ENCODE data around the gene OR10G8. TPM values are rescaled to one million over a fixed set of nuclear protein-coding genes. Genes with fewer than 3 reads are reported as not detected.
"Not testable (repeated sequence)": the region's sequence is repeated elsewhere in the genome, so short reads cannot be mapped to it uniquely, and the experiment has no call there.

OR10G8 gene
- not detected in 2 replicates for total RNA-seq (2014; rRNA removed; shearing (Covaris generic))

DNA sequence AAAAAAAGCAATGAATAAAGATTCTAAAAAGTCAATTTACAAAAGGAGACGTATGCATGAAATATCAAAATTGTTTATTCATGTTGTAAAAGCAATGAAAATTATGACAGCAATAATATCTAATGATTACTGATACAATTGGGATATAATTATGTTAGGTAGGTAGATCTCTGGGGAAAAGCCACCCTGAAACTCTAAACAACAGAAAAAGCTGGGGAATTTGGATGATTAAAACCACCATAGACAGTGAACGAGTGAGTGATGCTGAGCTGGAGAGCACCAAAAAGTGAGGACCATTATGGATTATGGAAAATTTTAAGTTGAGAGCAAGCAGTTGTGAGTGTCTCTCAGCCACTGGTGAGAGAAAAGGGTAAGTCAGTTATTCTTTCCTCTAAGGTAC, at the start of gene OR10G8:
OR10G8 (plus strand) TSS at position 301 of the 400 bp plus-strand sequence. CDS start 2,825 bp downstream, outside the sequence.
- no peak for DNase-seq (ENCODE audit: low read depth)

DNA sequence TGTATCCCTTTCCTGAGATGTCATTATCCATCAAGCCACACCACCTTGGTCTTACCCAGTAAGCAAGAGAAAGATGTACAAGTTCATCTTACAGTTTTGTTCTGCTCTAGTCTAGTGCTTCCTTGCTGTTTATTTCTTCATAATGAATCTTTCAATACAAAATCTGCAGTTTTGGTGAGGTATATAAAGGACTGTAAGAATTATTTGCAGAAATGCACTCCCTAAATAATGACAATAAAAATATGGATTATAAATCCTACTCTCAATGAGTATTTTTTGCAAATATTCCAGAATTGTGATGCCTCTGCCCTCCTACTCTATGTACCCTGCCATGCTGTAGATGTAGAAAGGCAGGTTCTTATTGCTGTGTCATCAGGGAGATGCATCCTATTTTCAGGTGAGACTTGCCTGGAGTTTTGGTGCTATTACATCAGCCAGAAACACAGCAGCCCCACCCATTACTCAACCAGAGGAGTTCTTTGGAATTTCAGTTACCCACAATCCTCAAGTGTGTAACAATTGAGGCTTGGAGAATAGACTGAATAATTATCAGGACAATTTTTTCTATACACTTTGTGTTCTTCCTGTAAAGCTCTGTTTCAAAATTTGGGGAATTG, 48.8 kb upstream of the OR10G8 start, which contains the start of gene OR10S1:
OR10S1 (minus strand) TSS at position 51 of the 617 bp plus-strand sequence. CDS start 117 bp downstream, outside the sequence.
- DNase-seq (ENCODE audit: low read depth): no peak

GRCh38 chr11:123979311-123979710, 47.3 kb upstream of the OR10G8 start:
- no peak for DNase-seq (ENCODE audit: low read depth)

DNA sequence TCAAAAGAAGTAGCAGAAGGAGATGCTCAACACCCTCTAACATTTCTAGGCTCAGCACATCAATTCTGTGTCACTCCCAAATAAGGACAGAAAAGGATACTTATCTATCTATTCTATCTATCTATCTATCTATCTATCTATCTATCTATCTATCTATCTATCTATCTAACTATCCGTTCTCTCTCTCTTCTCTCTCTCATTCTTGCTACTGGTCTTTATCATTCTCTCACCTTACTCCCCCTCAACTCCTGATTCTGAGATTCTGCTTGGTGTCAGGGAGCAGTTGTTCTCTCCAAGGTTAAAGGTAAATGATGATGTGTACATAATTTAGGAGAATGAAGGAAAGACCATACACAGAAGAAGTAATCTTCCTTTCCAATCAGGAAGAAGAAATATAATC, 31.5 kb upstream of the OR10G8 start, which contains the start of gene OR10G6:
OR10G6 (minus strand) TSS at position 43 of the 400 bp plus-strand sequence; CDS start at position 43, 0 bp downstream.
- no peak for DNase-seq (ENCODE audit: low read depth)

GRCh38 chr11:124012697-124013096, 13.9 kb upstream of the OR10G8 start, which contains the start of gene OR10G4:
Gene OR10G4, plus strand, starts transcription at chr11:124012997. Its CDS starts 2,578 bp downstream, at chr11:124015575.
- no peak for DNase-seq (ENCODE audit: low read depth)

DNA sequence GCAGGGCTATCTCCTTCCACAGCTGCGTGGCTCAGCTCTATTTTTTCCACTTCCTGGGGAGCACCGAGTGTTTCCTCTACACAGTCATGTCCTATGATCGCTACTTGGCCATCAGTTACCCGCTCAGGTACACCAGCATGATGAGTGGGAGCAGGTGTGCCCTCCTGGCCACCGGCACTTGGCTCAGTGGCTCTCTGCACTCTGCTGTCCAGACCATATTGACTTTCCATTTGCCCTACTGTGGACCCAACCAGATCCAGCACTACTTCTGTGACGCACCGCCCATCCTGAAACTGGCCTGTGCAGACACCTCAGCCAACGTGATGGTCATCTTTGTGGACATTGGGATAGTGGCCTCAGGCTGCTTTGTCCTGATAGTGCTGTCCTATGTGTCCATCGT, 10.8 kb upstream of the OR10G8 start:
- DNase-seq (ENCODE audit: low read depth): not testable (repeated sequence)

- DNase-seq (ENCODE audit: low read depth): no peak
Observed at GRCh38 chr11:124036666-124037065, 10.1 kb downstream of the OR10G8 start.

DNA sequence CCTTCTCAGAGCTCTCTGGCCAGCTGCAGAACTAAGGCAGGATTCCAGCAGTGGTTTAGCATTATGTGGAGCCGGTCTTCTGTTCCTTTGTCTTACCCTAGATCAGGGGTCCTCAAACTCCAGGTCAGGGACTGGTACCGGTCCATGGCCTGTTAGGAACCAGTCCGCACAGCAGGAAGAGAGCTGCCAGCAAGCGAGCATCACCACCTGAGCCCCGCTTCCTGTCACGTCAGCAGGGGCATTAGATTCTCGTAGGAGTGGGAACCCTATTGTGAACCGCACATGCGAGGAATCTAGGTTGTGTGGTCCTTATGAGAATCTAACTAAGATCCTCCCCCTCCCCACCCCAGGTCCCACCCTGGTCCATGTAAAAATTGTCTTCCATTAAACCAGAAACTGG, 13.0 kb downstream of the OR10G8 start:
- DNase-seq (ENCODE audit: low read depth): no peak

DNA sequence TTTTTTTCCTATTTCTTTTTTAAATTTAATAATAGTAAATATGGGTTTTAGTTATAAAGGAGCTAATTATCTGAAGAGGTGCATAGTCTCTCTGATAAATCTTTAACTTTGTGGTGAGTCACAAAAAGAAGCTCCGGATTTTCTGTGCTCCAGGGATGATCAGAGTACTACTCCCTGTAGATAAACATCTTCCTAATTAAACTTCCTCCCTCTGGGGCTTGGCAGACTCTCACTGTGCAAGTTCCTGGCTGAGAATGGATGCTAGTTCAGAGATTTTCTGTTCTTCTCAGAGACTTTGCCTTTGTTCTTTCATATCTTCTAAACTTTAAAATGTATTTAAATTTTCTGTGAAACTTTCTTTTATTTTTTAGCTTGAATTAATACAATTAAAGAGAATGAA, 14.7 kb downstream of the OR10G8 start, which contains the start of gene OR10G7:
OR10G7 (minus strand) TSS at position 72 of the 400 bp plus-strand sequence. CDS start 2,324 bp downstream, outside the sequence.
- no peak for DNase-seq (ENCODE audit: low read depth)

DNA sequence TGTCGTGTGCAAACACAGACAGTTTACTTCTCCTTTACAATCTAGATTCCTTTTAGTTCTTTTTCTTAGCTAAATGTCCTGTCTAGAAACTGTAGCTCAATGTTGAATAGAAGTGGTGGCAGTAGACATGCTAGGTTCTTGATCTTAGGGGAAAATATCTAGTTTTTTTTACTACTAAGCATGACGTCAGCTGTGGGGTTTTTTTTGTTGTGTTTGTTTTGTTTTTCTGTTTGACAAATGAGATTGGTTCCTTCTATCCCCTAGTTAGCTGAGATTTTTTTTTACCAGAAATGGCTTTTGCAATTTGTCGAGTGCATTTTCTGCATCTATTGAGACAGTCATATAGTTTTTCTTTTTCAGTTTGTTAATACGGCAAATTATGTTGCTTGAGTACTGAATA, 16.8 kb downstream of the OR10G8 start:
- no peak for DNase-seq (ENCODE audit: low read depth)

GRCh38 chr11:124050748-124051147, 24.1 kb downstream of the OR10G8 start:
- DNase-seq (ENCODE audit: low read depth): no peak

GRCh38 chr11:124052966-124053365, 26.4 kb downstream of the OR10G8 start:
- DNase-seq (ENCODE audit: low read depth): no peak

GRCh38 chr11:124068601-124069110, 42.1 kb downstream of the OR10G8 start:
- no peak for DNase-seq (ENCODE audit: low read depth)

DNA sequence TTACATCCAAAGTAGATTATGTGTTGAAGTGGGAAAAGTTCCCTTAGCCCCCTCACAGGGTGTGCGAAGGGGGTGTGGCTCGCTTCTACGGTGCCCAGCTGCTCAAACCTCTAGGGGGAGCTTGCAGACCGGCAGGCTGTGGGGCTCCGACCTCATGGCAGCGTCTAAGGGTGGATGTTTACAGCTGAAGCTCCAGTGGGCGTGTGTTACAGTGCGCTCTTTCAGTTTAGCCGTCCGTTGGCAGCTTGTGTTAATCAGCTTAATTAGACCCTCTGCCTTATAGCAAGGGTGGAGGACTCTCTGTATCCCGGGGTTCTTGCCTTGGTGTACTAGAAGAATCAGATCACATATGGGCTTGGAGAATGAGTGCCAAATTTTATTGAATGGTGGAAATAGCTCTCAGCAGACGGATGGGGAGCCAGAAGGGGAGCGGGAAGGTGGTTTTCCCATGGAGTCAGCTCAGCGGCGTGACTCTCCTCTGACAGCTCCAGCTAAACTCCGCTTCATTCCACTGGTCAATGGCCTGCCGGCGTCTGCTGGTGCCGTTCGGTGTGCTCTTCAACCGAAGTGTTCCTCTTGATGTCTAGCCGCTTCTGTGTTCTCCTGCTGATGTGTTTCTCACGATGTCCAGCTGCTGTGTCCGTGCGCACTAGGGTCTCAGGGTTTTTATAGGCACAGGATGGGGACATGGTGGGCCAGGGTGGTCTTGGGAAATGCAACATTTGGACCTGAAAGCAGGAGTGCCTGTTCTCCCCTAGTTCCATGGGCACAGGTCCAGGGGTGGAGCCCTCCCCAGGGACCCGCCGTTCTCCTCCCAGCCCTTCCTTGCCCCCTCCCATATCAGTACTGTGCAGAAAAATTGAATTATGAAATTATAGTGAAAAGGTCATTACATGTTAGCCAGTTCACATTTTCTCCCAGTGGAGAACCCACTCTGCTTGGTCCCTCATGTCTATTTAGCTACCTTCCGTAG, 43.1 kb downstream of the OR10G8 start:
- peak; percentile 50 for DNase-seq (ENCODE audit: low read depth)

GRCh38 chr11:124070915-124071622, 44.5 kb downstream of the OR10G8 start:
- peak; percentile 62 for DNase-seq (ENCODE audit: low read depth)

DNA sequence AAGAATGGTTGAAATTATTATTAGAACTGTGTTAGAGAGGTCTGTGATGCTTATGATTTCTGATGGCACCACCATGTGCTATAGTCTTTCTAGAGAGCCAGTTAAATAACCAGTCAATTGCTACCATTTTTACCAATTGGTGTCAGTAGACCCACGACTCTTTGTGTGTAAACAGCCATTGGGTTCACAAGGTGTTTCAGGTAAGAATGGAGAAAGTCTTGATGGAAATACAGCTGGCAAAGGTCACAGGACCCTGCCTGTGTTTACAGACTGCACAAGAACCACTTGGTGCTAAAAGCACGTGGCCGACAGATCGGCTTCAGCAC, 45.0 kb downstream of the OR10G8 start:
- DNase-seq (ENCODE audit: low read depth): no peak

GRCh38 chr11:124072147-124072546, 45.5 kb downstream of the OR10G8 start:
- DNase-seq (ENCODE audit: low read depth): no peak

- no peak for DNase-seq (ENCODE audit: low read depth)
Observed at GRCh38 chr11:124074554-124074953, 48.0 kb downstream of the OR10G8 start.

- no peak for DNase-seq (ENCODE audit: low read depth)
Observed at GRCh38 chr11:124075492-124075840, 48.9 kb downstream of the OR10G8 start.

DNA sequence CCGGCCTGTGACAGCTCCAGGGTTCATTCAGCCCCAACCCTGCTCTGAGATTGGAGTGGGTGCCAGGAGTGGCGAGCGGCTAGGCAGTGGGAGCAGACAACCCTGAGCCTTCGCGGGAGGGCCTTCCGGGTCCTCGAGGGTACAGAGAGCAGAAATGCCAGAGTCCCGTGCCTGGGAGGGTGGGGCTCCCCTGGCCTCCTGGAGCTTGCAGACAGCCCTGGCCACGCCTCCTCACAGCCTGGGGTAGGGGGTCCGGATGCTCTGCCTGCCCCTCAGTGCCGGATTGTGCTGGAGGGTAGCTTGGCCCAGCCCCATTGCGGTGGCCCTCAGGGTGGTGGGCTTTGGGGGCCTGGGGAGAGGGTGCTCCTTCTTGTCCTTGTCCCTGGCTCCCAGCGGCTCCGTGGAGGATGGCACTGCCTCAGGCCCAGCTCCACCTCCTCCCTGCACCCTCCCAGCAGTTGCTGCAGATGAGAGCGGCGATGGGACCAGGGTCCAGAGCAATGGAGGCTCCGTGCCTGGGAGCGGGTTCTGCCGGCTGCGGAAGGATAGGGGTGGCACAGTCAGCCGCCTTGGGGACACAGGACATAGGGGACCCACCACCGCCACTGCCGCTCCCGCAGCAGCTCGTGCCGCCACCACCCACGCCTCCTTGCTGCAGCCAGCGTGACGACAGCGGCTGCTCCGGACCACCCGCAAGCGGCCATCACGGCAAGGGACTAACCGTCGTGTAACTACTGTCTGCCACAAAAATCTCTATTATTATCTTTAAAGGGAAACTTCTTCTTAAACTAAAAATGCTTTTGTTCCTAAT, 49.4 kb downstream of the OR10G8 start:
- DNase-seq (ENCODE audit: low read depth): no peak

- DNase-seq (ENCODE audit: low read depth): no peak
Observed at GRCh38 chr11:124077266-124077665, 50.7 kb downstream of the OR10G8 start.
